ENCODE results near the gene A1CF. TPM values are rescaled to one million over a fixed set of nuclear protein-coding genes. Genes with fewer than 3 reads are reported as not detected.

The A1CF gene
- total RNA-seq, 1 experiment from 2014 or later, result not detected

Other genes with a start within 250 kb of the A1CF start
- 19.6 and 21.8 TPM in 2 replicates for gene ASAH2B, start 145.7 kb downstream of the A1CF start, total RNA-seq (2014; rRNA removed)
- 6.3 and 7.4 TPM in 2 replicates for gene PRKG1, start 188.9 kb upstream of the A1CF start, total RNA-seq (2014; rRNA removed)